WTC11 (cell line): ENCODE data around the gene ANKRD33B.

ENCODE experiments used
- CTCF ChIP-seq: fragments of 200-600 bp; IDR thresholded peaks from 2 replicates; pipeline ENCODE4 v1.8.0; 2022; ENCODE audit warnings: antibody characterized with exemption
- ELF4 ChIP-seq: sonication (generic); formaldehyde crosslinking; IDR thresholded peaks from 2 replicates; pipeline ENCODE4 v1.8.1; 2022; ENCODE audit warnings: low read depth, mild to moderate bottlenecking, moderate library complexity, missing genetic modification reagents
- FOXP1 ChIP-seq: sonication (generic); formaldehyde crosslinking; IDR thresholded peaks from 2 replicates; pipeline ENCODE4 v1.8.0; 2022; ENCODE audit warnings: missing genetic modification reagents, mild to moderate bottlenecking, moderate library complexity, borderline replicate concordance
- IRF1 ChIP-seq: sonication (generic); formaldehyde crosslinking; IDR thresholded peaks from 2 replicates; pipeline ENCODE4 v1.8.0; 2023; ENCODE audit warnings: missing genetic modification reagents
- RELA ChIP-seq: sonication (generic); formaldehyde crosslinking; IDR thresholded peaks from 2 replicates; pipeline ENCODE4 v1.8.1; 2022; ENCODE audit warnings: missing genetic modification reagents, mild to moderate bottlenecking, borderline replicate concordance
- ZNF121 ChIP-seq: sonication (generic); formaldehyde crosslinking; IDR thresholded peaks from 2 replicates; pipeline ENCODE4 v1.8.0; 2023; ENCODE audit warnings: missing genetic modification reagents
- ZNF423 ChIP-seq: fragments of 250-450 bp; sonication (Bioruptor Pico); IDR thresholded peaks from 2 replicates; pipeline ENCODE4 v2.1.2; 2022; ENCODE audit warnings: mild to moderate bottlenecking, moderate library complexity
- ZNF532 ChIP-seq: fragments of 250-450 bp; sonication (Bioruptor Pico); IDR thresholded peaks from 2 replicates; pipeline ENCODE4 v1.9.0; 2021; ENCODE audit warnings: mild to moderate bottlenecking, borderline replicate concordance
- TF ChIP-seq, protein P1 (sequence below): sonication (generic); formaldehyde crosslinking; IDR thresholded peaks from 2 replicates; pipeline ENCODE4 v1.8.0; 2022; ENCODE audit warnings: mild to moderate bottlenecking, missing genetic modification reagents
- TF ChIP-seq, protein P2 (sequence below): sonication (generic); formaldehyde crosslinking; IDR thresholded peaks from 2 replicates; pipeline ENCODE4 v1.8.0; 2022; ENCODE audit warnings: mild to moderate bottlenecking, missing genetic modification reagents

- TF ChIP-seq, protein P1, sequence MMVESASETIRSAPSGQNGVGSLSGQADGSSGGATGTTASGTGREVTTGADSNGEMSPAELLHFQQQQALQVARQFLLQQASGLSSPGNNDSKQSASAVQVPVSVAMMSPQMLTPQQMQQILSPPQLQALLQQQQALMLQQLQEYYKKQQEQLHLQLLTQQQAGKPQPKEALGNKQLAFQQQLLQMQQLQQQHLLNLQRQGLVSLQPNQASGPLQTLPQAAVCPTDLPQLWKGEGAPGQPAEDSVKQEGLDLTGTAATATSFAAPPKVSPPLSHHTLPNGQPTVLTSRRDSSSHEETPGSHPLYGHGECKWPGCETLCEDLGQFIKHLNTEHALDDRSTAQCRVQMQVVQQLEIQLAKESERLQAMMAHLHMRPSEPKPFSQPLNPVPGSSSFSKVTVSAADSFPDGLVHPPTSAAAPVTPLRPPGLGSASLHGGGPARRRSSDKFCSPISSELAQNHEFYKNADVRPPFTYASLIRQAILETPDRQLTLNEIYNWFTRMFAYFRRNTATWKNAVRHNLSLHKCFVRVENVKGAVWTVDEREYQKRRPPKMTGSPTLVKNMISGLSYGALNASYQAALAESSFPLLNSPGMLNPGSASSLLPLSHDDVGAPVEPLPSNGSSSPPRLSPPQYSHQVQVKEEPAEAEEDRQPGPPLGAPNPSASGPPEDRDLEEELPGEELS (CRISPR knock-in tag) = no peak
- TF ChIP-seq FOXP1 (CRISPR knock-in tag) (no peak), ZNF423 (CRISPR knock-in tag) (no peak), CTCF (no peak), ELF4 (CRISPR knock-in tag) (no peak), IRF1 (CRISPR knock-in tag) (no peak), RELA (no peak), ZNF121 (CRISPR knock-in tag) (no peak), ZNF532 (CRISPR knock-in tag) (no peak)
- TF ChIP-seq, protein P2, sequence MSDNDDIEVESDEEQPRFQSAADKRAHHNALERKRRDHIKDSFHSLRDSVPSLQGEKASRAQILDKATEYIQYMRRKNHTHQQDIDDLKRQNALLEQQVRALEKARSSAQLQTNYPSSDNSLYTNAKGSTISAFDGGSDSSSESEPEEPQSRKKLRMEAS (CRISPR knock-in tag) = no peak
These were observed 109.1 kb downstream of the ANKRD33B start for GRCh38 chr5:10673017-10673389.
